Esophagus muscularis mucosa (tissue), 4 donors: Measurements from ENCODE around the gene ANKRD6.

Source experiments
- CTCF ChIP-seq, 3 experiments: fragments of 200-600 bp in 2 of 3; fragments of 450-650 bp in 1 of 3; sonication (generic) in 2 of 3; IDR thresholded peaks; one replicate each; pipeline ENCODE4 v1.5.1; 2017 to 2019; ENCODE audit warnings: antibody characterized with exemption in 3 of 3, mild to moderate bottlenecking in 2 of 3, moderate library complexity in 1 of 3
- EP300 ChIP-seq: sonication (generic); formaldehyde crosslinking; IDR thresholded peaks from one replicate; pipeline ENCODE4 v1.6.1; 2017; ENCODE audit warnings: antibody characterized with exemption
- POLR2A ChIP-seq: fragments of 450-650 bp; IDR thresholded peaks from one replicate; pipeline ENCODE4 v1.6.1; 2017; ENCODE audit warnings: antibody characterized with exemption, moderate library complexity, mild to moderate bottlenecking, low read depth
- POLR2AphosphoS5 ChIP-seq, 2 donors: sonication (generic); formaldehyde crosslinking; IDR thresholded peaks; one replicate each; pipeline ENCODE4 v1.6.1; 2017; ENCODE audit warnings: antibody characterized with exemption in 2 of 2

- TF ChIP-seq POLR2AphosphoS5 (IDR thresholded peaks at IDR 0.05): no peak
- TF ChIP-seq CTCF (IDR thresholded peaks at IDR 0.05): no peak
- no peak for TF ChIP-seq EP300
- TF ChIP-seq POLR2A: no peak
Observed at GRCh38 chr6:89398762-89399525, 34.0 kb upstream of the ANKRD6 start.
